GM20431 (cell line): ENCODE results near the gene CCDC172.

Experiments
- in situ Hi-C: fragments of 300-500 bp; cut with MseI, MboI; formaldehyde crosslinking; loops from one replicate; pipeline ENCODE4 v1.15.0; 2020; ENCODE audit warnings: low sequenced_read_pairs; ENCODE audit not compliant: unreplicated experiment

The CCDC172 gene

GRCh38 chr10:116421815-116422214 is 97.6 kb downstream of the CCDC172 start:
- in situ Hi-C loops, result no loop called here

- in situ Hi-C loops, result no loop called here
These were observed 103.4 kb downstream of the CCDC172 start, which contains the start of gene PNLIPRP3 for GRCh38 chr10:116427671-116428070. PNLIPRP3 (plus strand) TSS chr10:116427847; CDS start chr10:116428013, 166 bp downstream.

- in situ Hi-C loops, result no loop called here
These were observed 105.2 kb downstream of the CCDC172 start for GRCh38 chr10:116429288-116429977.
